HG02943 (cell line): Measurements from ENCODE around the gene FAM181A.

Experiments
- ATAC-seq: cut with Tn5 transposase; IDR thresholded peaks from one replicate; pipeline ENCODE4 v1.9.1; 2021; ENCODE audit warnings: mild to moderate bottlenecking, low read depth, moderate library complexity; ENCODE audit not compliant: unreplicated experiment

FAM181A gene

GRCh38 chr14:93946541-93947090 lies 19.5 kb downstream of the FAM181A start:
- ATAC-seq, result no peak

- no peak for ATAC-seq
Measured at GRCh38 chr14:93947282-93947681, 20.1 kb downstream of the FAM181A start.

DNA sequence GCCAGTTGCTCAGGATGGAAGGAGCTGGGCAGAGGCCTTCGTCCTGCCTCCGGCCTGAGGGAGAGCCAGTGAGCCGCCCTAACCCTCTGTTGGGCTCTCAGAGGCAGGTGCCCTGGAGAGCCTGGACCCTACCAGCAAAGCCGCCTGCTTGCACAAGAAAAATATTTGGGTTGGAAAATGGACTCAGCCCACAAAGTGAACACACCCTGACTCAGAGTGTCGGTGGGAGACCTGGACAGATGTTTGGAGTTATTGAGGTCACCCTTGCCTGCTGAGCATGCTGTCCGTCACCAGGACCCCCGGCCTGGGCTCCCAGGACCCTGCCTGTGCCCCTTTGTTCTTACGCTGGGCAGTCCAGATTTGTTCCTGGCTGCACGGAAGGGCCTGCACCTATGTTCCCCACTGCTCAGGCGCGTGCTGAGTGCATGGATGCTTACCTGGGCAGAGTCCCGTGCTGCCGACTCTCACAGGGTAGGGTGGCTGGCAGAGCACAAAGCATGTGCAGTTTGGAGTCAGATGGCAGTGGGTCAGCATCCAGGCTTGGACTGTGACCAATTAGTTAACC lies 22.4 kb downstream of the FAM181A start:
- ATAC-seq, result no peak

DNA sequence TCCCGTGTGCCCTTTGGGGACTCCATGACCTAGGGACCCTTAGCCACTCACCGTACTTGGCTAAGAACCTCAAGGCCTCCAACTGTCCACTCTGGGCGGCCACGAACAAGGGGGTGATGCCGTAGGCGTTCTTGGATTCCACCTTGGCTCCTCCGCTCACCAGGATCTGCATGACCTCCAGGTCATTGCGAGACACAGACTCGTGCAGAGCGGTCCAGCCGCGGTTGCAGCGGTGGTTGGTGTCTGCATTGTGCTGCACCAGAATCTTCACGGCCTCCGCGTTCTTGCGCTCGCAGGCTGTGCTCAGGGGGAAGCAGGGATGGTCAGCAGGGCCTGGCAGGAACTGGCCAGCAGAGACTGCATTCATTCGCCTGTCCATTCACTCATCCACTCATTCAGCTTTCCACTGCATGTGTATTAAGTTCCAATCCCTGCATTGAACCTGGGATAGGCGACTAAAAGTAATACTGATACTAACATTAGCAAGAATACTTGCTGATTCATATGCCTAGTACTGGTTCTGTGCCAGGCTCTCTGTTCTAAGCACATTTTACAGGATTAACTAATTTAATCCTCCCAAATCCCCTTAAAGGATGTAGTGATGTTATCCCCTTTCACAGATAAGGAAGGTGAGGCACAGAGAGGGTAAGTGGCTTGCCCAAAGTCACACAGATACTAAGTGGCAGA lies 23.9 kb downstream of the FAM181A start:
- no peak for ATAC-seq

DNA sequence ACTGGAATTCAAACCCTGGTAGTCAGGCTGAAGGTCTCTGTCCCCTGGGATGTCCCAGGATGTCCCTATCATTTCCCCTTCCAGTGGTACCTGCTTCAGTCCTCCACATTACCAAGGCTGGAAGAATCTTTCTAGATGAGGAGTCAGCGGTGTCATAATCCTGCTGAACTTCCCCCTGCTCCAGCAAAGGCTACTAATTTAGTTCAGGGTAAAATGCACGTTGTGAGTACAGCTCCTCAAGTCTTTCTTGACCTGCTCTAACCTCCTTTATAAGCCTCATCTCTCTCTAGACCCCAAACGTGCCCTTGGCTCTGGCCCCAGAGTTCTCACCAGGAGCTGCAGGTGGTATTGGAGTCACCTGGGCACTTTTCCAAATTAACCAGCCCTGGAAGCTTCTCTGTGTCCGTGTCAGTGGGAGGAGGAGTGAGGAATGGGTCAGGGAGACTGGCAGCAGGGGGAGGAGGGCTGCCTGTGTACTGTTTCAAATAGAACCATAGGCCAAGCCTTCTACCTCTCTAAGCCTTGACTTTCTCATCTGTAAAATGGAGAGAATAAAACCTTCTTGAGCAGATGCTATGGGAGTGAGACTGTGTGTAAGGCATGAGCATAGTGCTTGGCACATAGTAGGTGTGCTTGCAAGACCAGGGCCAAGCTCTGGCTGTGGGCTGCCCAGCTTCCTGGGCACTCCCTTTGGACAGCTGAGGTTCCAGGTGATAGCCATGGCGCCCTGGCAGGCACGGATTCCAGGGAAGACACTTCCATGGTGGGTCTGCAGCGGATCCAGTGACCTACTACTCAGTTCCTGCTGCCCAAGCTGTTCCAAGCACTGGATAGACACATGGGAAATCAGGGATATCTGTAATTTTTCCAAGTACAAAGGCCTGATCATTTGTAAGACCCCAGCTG lies 24.7 kb downstream of the FAM181A start:
- ATAC-seq, result no peak

DNA sequence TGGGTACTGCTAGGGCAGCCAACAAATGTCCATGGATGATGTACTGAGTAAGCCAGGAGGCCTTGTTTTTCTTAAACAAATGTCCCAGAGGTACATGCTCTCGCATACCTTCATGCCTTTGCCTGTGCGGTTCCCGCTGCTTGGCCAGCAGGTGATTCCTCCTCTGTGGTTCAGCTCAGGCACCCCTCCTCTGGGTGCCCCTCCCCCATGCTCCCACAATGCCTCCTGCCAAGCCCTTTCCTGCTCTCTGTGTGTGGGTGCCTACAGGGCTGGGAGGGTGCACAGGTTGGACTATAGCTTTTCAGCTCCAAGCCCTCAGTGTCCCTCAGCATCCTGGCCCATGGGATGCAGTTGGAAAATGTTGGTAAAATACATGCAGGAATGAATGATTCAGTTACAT lies 25.7 kb downstream of the FAM181A start:
- ATAC-seq, result no peak

DNA sequence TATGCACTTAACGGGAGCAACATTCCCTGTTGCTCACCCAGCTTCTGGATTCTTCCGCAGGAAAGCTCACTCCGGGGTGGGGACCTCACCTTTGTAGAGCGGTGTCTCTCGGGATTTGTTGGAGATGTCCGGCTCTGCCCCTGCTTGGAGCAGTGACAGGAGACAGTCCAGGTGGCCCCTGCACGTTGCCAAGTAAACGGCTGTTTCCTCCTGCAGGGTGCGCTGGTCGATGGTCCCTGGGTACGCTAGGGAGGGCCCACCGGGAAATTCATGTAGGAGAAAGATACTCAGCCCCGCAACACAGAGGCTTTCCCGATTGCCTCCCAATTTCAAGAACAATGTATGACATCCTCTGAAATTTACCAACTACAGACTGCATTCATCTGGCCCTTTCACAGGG lies 26.1 kb downstream of the FAM181A start:
- ATAC-seq, result no peak

- ATAC-seq, result no peak
Measured at GRCh38 chr14:93953739-93954515, 26.8 kb downstream of the FAM181A start.

GRCh38 chr14:93954516-93954830 lies 27.3 kb downstream of the FAM181A start:
- ATAC-seq, result no peak

DNA sequence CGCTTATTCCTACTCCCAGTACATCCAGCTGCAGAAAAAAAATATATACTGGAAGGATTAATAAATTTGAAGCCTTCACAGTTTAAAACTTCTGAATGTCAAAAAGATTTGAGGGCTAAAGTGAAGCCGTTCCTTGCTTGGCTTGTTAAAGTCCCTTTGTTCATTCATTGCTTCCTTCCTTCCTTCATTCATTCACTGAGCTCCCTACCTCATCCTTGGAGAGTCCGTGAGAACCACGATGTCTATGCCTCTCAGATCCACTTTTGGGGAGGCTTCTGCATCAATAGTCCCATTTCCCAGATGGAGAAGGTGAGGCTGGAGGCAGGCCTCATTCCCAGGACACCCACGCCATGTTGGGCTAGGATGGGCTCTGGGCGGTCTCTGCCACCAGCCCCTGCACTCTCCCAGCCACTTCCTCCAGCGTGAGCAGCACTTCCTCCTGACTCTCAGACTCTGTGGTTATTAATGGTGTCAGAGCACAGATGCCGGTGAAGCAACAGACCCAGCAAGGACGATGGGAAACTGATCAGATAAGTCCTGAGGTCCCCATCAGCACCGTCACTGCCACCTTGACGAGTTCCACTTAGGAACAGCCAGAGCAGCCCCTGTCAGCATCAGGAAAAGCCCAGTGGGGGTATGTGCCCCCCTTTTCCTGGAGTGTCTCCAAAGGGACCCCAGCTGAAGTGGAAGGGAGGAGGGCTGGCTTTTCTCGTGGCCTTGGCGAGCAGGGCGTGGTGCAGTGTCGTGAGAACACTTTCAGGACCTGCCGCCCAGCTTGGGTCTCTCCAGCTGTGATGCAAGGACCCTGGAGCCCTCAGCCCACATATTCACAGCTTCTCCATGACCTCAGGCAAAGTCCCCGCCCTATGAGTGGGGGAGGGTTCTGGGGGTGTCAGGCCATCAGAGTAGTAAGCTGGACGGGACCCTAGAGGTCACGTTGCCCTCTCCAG lies 28.0 kb downstream of the FAM181A start:
- ATAC-seq, result no peak

- no peak for ATAC-seq
Measured at GRCh38 chr14:93955850-93956481, 28.8 kb downstream of the FAM181A start.

- ATAC-seq, result no peak
Measured at GRCh38 chr14:93956514-93957332, 29.6 kb downstream of the FAM181A start.

GRCh38 chr14:93957333-93957710 lies 30.2 kb downstream of the FAM181A start:
- no peak for ATAC-seq

DNA sequence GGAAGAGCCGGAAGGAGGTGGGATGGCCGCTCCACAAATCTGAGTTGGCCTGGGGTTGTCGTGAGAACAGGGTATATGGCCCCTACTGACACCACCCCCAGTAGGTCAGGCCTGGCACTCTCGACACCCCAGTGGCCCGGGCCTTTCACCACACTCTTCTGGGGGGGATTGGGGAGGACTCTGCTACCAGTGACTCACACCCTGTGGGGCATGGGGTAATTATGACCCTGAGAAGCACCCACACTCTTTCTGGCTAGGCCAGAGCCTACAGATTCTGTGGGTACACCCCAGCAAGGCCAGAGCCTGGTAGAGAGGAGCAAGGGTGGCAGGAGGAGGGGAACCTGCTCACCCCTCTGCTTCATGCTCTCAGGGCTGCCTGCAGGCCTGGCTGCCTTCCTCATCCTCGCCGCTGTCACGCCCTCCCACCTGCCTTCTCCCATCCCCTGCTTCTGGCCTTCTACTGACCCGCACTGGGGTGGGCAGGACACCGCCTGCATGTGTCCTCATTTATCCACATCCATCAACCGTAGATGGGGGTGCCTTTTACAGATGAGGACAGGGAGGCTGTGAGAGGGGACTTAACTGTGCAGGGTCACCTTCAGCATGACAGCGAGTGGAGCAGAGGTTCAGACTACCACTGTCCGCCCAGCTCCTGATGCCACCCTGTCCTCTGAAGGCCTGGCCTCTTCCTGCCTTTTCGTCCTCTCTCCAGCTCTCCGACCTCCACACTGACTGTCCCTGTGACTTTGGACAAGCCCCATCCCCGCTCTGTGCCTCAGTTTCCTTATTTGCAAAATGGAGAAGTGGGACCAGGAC lies 30.8 kb downstream of the FAM181A start:
- no peak for ATAC-seq

GRCh38 chr14:93958567-93959238 lies 31.6 kb downstream of the FAM181A start:
- ATAC-seq, result no peak

GRCh38 chr14:93959239-93960107 lies 32.3 kb downstream of the FAM181A start:
- ATAC-seq, result peak; percentile 58
